ENCODE data around the gene ARHGAP6.

ARHGAP6 gene

DNA sequence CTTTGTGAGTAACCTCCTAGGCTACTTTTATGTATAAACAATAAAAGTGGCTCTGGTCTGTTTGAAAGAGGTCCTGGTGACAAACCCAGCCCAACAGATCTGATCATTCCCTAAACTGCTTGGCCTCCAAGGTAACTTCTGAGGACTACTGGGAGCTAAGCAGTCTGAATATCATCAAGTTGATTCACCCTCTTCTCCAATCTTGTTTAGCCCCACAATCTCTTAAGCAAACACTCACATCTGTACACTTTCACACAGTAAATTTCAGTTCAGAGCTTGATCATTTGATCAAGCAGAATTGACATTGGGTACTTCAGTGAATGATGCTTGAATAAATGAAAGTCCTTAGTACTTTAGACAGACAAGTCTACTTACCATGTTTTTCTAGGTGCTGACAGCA, 479.9 kb downstream of the ARHGAP6 start:
- no peak overlapping the region for H3K27ac ChIP-seq
- TF ChIP-seq, protein P1, sequence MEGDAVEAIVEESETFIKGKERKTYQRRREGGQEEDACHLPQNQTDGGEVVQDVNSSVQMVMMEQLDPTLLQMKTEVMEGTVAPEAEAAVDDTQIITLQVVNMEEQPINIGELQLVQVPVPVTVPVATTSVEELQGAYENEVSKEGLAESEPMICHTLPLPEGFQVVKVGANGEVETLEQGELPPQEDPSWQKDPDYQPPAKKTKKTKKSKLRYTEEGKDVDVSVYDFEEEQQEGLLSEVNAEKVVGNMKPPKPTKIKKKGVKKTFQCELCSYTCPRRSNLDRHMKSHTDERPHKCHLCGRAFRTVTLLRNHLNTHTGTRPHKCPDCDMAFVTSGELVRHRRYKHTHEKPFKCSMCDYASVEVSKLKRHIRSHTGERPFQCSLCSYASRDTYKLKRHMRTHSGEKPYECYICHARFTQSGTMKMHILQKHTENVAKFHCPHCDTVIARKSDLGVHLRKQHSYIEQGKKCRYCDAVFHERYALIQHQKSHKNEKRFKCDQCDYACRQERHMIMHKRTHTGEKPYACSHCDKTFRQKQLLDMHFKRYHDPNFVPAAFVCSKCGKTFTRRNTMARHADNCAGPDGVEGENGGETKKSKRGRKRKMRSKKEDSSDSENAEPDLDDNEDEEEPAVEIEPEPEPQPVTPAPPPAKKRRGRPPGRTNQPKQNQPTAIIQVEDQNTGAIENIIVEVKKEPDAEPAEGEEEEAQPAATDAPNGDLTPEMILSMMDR (conservative IDR thresholded peaks at IDR 0.05; ENCODE audit: low read depth), result no peak
- no peak for DNase-seq (ENCODE audit: low spot score)
- ChIA-PET CTCF (interaction anchor here (0.7 kb wide), 1 partner anchor 189 kb away, joined by 4 read pairs; no protein-coding TSS in a partner anchor), POLR2A (ENCODE audit: low non-redundant PET) (no interaction called here)

DNA sequence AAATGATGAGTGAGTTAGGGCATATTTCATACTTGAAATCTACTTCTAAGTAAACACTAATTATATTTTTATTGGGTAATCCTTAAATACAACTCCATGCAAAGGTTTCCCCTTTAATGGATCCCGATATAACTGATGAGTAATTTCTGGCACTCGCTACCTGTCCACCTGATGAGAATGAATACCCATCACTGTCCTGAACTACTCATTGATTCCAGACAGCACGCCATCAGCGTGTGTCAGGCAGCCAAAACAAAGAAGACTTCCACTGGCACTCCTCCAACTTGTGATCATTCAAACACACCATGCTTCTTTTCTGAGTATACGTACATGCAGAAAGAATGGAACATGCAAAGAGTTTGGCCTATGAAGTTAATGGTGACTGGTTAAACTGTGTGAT, 485.1 kb downstream of the ARHGAP6 start:
- ChIA-PET POLR2A (ENCODE audit: low non-redundant PET) (no interaction called here), CTCF (interaction anchor here (0.6 kb wide), 1 partner anchor 201 kb away, joined by 4 read pairs; no protein-coding TSS in a partner anchor)
- TF ChIP-seq, protein P1 (conservative IDR thresholded peaks at IDR 0.05; ENCODE audit: low read depth), result no peak
- DNase-seq (ENCODE audit: low spot score), result peak; percentile 3
- no peak overlapping the region for H3K27ac ChIP-seq

DNA sequence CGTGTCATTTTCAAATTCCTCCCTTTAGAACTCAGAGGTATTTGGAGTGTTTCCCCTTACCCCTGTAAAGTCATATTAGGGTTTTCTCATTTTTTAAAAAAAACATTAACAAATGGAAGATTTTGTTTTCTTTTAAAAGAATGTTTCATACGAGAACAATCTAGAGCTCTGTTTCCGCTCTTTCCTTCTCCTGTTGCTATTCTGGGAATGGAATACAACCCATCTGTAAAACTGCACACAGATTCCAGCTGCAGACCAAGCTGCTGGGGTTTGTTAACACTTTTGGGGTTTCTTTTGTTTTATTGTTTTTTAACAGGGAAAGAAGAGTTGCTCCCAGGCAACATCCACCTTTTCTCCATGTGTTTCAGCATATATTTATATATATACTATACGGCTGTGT, 493.3 kb downstream of the ARHGAP6 start:
- no peak for DNase-seq (ENCODE audit: low spot score)
- TF ChIP-seq, protein P1 (conservative IDR thresholded peaks at IDR 0.05; ENCODE audit: low read depth), result no peak
- CTCF ChIA-PET, result no interaction called here
- POLR2A ChIA-PET (ENCODE audit: low non-redundant PET), result no interaction called here
- H3K27ac ChIP-seq, result no peak overlapping the region

DNA sequence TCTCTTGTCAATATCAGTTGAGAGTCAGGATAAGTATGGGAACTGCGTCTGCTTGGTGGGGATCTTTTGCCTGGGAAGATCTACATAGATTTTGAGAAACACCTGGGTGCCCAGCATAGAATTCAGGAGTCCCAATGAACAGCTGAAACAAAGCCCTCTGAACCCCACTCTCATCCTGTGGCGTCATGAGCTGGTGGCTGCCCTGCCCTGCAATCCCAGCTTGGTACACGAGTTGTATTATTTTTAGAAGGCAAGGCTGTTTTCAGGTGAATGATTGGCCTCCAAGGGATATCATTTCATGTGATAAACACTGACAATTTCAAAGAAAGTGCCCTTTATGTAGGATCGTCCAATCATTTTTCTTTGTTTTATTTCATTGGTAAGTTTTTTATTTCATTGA, 493.8 kb downstream of the ARHGAP6 start:
- H3K27ac ChIP-seq, result no peak overlapping the region
- ChIA-PET CTCF (no interaction called here), POLR2A (ENCODE audit: low non-redundant PET) (no interaction called here)
- TF ChIP-seq, protein P1 (conservative IDR thresholded peaks at IDR 0.05; ENCODE audit: low read depth), result no peak
- DNase-seq (ENCODE audit: low spot score), result no peak

DNA sequence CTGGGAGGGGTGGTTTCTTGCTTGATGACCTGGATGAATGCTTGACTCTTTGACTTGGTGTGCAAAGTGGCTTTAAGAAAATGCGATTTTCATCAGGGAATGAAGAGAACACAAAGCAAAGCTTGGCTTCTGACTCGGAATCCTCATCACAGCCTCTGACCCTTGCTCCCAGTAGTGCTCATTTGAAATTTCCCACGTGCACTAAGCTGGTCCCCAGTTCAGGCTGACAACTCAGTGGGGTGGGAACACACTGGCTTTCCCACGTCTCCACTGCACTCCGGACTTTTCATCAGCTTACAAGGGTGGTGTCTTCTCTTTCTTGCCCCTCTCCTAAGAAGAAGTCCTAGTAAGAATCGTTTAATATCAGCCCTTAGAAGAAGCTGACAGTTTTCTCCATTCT, 501.3 kb downstream of the ARHGAP6 start:
- no peak overlapping the region for H3K27ac ChIP-seq
- CTCF ChIA-PET, result no interaction called here
- TF ChIP-seq, protein P1 (conservative IDR thresholded peaks at IDR 0.05; ENCODE audit: low read depth), result no peak
- POLR2A ChIA-PET (ENCODE audit: low non-redundant PET), result no interaction called here
- DNase-seq (ENCODE audit: low spot score), result no peak

DNA sequence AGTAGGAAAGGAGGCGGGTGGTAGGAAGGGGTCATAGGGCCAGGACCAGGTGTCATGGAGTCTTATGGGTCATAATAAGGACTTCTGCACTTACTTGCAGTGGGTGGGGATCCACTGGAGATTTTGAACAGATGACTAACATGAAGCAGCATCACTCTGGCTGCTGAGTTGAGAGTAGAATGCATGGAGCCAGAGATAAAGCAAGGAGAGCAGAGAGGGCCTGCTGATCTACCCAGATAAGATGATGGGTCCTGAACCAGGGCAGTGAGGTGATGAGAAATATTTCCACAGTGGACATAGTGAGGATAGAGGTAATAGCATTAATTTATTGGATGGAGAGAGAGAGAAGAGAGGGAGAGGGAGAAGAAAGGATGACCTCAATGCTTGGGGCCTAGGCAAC, 506.6 kb downstream of the ARHGAP6 start:
- no peak for DNase-seq (ENCODE audit: low spot score)
- POLR2A ChIA-PET (ENCODE audit: low non-redundant PET), result no interaction called here

More for the DNA sequence above, 506.6 kb downstream of the ARHGAP6 start:
- H3K27ac ChIP-seq, result no peak overlapping the region
- TF ChIP-seq, protein P1 (conservative IDR thresholded peaks at IDR 0.05; ENCODE audit: low read depth), result no peak
- CTCF ChIA-PET, result no interaction called here
